HepG2 (cell line): ENCODE results near the gene C2orf78. TPM values are rescaled to one million over a fixed set of nuclear protein-coding genes. Genes with fewer than 3 reads are reported as not detected.
A peak's percentile ranks its signal among the peaks of the same experiment; 100 is the strongest.

Source experiments
- CBX2 ChIP-seq, 2 experiments: fragments of 200-600 bp in 1 of 2; sonication (generic); formaldehyde crosslinking in 1 of 2; IDR thresholded peaks; 2 replicates each; pipeline versions ENCODE4 v1.7.0 to v1.8.1; 2018 to 2022; ENCODE audit warnings: low read depth in 2 of 2, low read length in 1 of 2, mild to moderate bottlenecking in 1 of 2, missing genetic modification reagents in 1 of 2
- EHMT2 ChIP-seq: fragments of 200-600 bp; sonication (generic); IDR thresholded peaks from 2 replicates; pipeline ENCODE4 v1.7.0; 2017; ENCODE audit warnings: antibody characterized with exemption, low read depth, low read length, borderline replicate concordance
- FOXK1 ChIP-seq: sonication (generic); formaldehyde crosslinking; IDR thresholded peaks from 2 replicates; pipeline ENCODE4 v1.4.0; 2020; ENCODE audit warnings: low read depth, missing genetic modification reagents, borderline replicate concordance
- GABPB1 ChIP-seq: IDR thresholded peaks from 2 replicates; pipeline ENCODE4 v1.6.1; 2016; ENCODE audit warnings: mild to moderate bottlenecking, missing genetic modification reagents, moderate library complexity, missing compliant biosample characterization
- HMG20A ChIP-seq: IDR thresholded peaks from 2 replicates; pipeline ENCODE4 v1.6.1; 2016; ENCODE audit warnings: borderline replicate concordance
- HNRNPH1 ChIP-seq: fragments of 200-400 bp; formaldehyde crosslinking; optimal IDR thresholded peaks from 2 replicates; pipeline ENCODE3; 2017; ENCODE audit warnings: mild to moderate bottlenecking, low read depth, low read length
- HNRNPK ChIP-seq: fragments of 200-400 bp; formaldehyde crosslinking; IDR thresholded peaks from 2 replicates; pipeline ENCODE4 v1.6.1; 2018; ENCODE audit warnings: low read length, low read depth, moderate library complexity, mild to moderate bottlenecking; ENCODE audit not compliant: poor library complexity, severe bottlenecking
- MATR3 ChIP-seq: sonication (generic); formaldehyde crosslinking; IDR thresholded peaks from 2 replicates; pipeline ENCODE4 v1.4.0; 2020; ENCODE audit warnings: missing genetic modification reagents
- MBNL3 ChIP-seq: fragments of 250-450 bp; sonication (Bioruptor Pico); conservative IDR thresholded peaks from 2 replicates; pipeline ENCODE4 v1.8.0; 2022; ENCODE audit warnings: mild to moderate bottlenecking, inconsistent platforms
- NBN ChIP-seq: fragments of 450-650 bp; conservative IDR thresholded peaks from 2 replicates; pipeline ENCODE4 v1.6.1; 2017
- NRL ChIP-seq: sonication (generic); formaldehyde crosslinking; IDR thresholded peaks from 2 replicates; pipeline ENCODE4 v1.5.0; 2020; ENCODE audit warnings: missing genetic modification reagents, mild to moderate bottlenecking, moderate library complexity, borderline replicate concordance
- PCBP1 ChIP-seq: fragments of 200-400 bp; formaldehyde crosslinking; IDR thresholded peaks from 2 replicates; pipeline ENCODE4 v1.6.1; 2017; ENCODE audit warnings: mild to moderate bottlenecking, low read depth, low read length, borderline replicate concordance
- SALL1 ChIP-seq: sonication (generic); formaldehyde crosslinking; IDR thresholded peaks from 2 replicates; pipeline ENCODE4 v1.8.0; 2022; ENCODE audit warnings: mild to moderate bottlenecking, missing genetic modification reagents
- SCMH1 ChIP-seq: sonication (generic); formaldehyde crosslinking; IDR thresholded peaks from 2 replicates; pipeline ENCODE4 v1.9.0; 2021; ENCODE audit warnings: missing genetic modification reagents, mild to moderate bottlenecking, borderline replicate concordance
- TSC22D2 ChIP-seq: sonication (generic); formaldehyde crosslinking; IDR thresholded peaks from 2 replicates; pipeline ENCODE4 v1.5.1; 2020; ENCODE audit warnings: missing genetic modification reagents, mild to moderate bottlenecking, borderline replicate concordance
- ZNF350 ChIP-seq: sonication (generic); formaldehyde crosslinking; IDR thresholded peaks from 2 replicates; pipeline ENCODE4 v1.4.0; 2020; ENCODE audit warnings: mild to moderate bottlenecking, low read depth, missing genetic modification reagents, borderline replicate concordance
- ZNF543 ChIP-seq: sonication (generic); formaldehyde crosslinking; IDR thresholded peaks from 2 replicates; pipeline ENCODE4 v1.4.0; 2020; ENCODE audit warnings: mild to moderate bottlenecking, missing genetic modification reagents
- ZNF550 ChIP-seq: sonication (generic); formaldehyde crosslinking; IDR thresholded peaks from 2 replicates; pipeline ENCODE4 v1.4.0; 2020; ENCODE audit warnings: mild to moderate bottlenecking, missing genetic modification reagents, borderline replicate concordance
- ZNF569 ChIP-seq: sonication (generic); formaldehyde crosslinking; IDR thresholded peaks from 2 replicates; pipeline ENCODE4 v1.5.0; 2020; ENCODE audit warnings: mild to moderate bottlenecking, missing genetic modification reagents, moderate library complexity, borderline replicate concordance
- ZSCAN20 ChIP-seq: sonication (generic); formaldehyde crosslinking; IDR thresholded peaks from 2 replicates; pipeline ENCODE4 v1.4.0; 2020; ENCODE audit warnings: missing genetic modification reagents, mild to moderate bottlenecking, borderline replicate concordance
- polyA plus RNA-seq, 8 experiments: library from polyadenylated mRNA; depleted of rRNA in 3 of 8; stranded (reverse) in 7 of 8; unstranded in 1 of 8; fragments of >200 nt; fragmentation: Illumina TruSeq in 4 of 8; extraction: Trizol in 4 of 8; gene quantifications; 2 replicates each; pipeline versions ENCODE4 v1.2.1 to v1.2.3, GENCODE V29; 2011 to 2016; ENCODE audit warnings: low read depth in 4 of 8, missing spikeins in 1 of 8, mixed read lengths in 1 of 8; ENCODE audit not compliant: insufficient read depth in 1 of 8
- total RNA-seq, 5 experiments: library from RNA; depleted of rRNA; stranded (reverse); fragments of >200 nt; fragmentation: Illumina TruSeq; extraction: Trizol; gene quantifications; 2 replicates each; pipeline ENCODE4 v1.2.3, GENCODE V29; 2016; ENCODE audit warnings: low read depth in 1 of 5
- TF ChIP-seq, protein P1 (sequence below): IDR thresholded peaks from 2 replicates; pipeline ENCODE4 v1.6.1; 2018; ENCODE audit warnings: missing genetic modification reagents
- TF ChIP-seq, protein P2 (sequence below): sonication (generic); formaldehyde crosslinking; IDR thresholded peaks from 2 replicates; pipeline ENCODE4 v1.4.0; 2020; ENCODE audit warnings: mild to moderate bottlenecking, missing genetic modification reagents
- TF ChIP-seq, protein P3 (sequence below): sonication (generic); formaldehyde crosslinking; IDR thresholded peaks from 2 replicates; pipeline ENCODE4 v1.4.0; 2020; ENCODE audit warnings: missing genetic modification reagents, low read depth, mild to moderate bottlenecking, borderline replicate concordance
- TF ChIP-seq, protein P4 (sequence below): fragments of 450-650 bp; IDR thresholded peaks from 2 replicates; pipeline ENCODE4 v1.6.1; 2016
- TF ChIP-seq, protein P5 (sequence below): sonication (generic); formaldehyde crosslinking; IDR thresholded peaks from 2 replicates; pipeline ENCODE4 v1.8.0; 2022; ENCODE audit warnings: missing genetic modification reagents, low read depth, mild to moderate bottlenecking, borderline replicate concordance

Gene C2orf78
- total and polyA plus RNA-seq, 2 of the 13 experiments (the other 11 are each of a cell fraction or from before 2014, with no cell fraction given), result not detected

DNA sequence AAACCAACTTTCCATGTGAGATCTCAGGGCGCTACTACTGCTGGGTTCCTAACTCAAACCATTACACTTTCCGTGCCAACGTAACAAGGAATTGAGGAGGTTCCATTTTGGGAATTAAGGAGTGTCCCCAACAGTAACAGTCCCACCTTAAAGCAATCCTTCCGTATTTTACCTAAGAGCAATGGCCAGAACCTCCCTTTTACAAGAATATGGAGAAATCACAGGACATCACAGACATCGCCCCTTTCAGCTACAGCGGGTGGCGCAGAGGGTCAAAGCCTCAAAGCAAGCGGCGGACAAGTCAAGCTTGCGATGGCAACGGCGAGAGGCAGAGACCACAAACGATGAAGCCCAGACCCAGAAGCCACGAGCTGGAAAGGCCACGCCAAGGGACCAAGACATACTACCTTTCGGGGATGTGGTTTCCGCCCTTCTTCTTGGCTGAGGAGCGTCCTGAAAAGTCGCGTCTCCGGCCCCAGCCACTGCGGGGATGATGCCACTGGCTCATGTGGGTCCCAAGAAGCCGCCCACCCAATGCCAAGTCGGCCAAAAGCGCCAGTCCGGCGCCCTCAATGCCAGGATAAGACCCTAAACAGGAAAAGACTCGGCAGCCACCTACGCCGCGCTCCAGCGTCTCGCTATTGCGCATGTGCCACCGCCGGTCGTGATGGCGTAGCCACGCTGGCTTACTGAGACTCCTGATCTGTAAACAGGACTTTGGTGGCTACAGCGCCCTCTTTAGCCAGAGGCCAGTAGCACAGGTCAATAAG lies 4.3 kb upstream of the C2orf78 start, which contains the start of gene DUSP11 (continued):
- TF ChIP-seq PCBP1 (no peak), TSC22D2 (CRISPR knock-in tag) (no peak), ZNF350 (CRISPR knock-in tag) (peak; percentile 95), HNRNPK (no peak), EHMT2 (no peak), FOXK1 (peak; percentile 99), ZNF569 (CRISPR knock-in tag) (no peak), SALL1 (CRISPR knock-in tag) (peak; percentile 95), HNRNPH1 (peak; percentile 49), ZNF550 (CRISPR knock-in tag) (no peak), ZSCAN20 (CRISPR knock-in tag) (no peak), MBNL3 (CRISPR knock-in tag) (no peak), GABPB1 (CRISPR knock-in tag) (peak; percentile 76), ZNF543 (CRISPR knock-in tag) (peak; percentile 57; the same call in 1 of the 2 replicates), CBX2 (IDR thresholded peaks at IDR 0.05; ENCODE audit: low read depth, low read length) (no peak), CBX2 (CRISPR knock-in tag; IDR thresholded peaks at IDR 0.05; ENCODE audit: low read depth) (no peak), MATR3 (CRISPR knock-in tag) (no peak), NBN (no peak), SCMH1 (CRISPR knock-in tag) (no peak), HMG20A (CRISPR knock-in tag) (no peak; the same call in 1 of the 2 replicates), NRL (CRISPR knock-in tag) (peak; percentile 87; the same call in 1 of the 2 replicates)
- TF ChIP-seq, protein P1, sequence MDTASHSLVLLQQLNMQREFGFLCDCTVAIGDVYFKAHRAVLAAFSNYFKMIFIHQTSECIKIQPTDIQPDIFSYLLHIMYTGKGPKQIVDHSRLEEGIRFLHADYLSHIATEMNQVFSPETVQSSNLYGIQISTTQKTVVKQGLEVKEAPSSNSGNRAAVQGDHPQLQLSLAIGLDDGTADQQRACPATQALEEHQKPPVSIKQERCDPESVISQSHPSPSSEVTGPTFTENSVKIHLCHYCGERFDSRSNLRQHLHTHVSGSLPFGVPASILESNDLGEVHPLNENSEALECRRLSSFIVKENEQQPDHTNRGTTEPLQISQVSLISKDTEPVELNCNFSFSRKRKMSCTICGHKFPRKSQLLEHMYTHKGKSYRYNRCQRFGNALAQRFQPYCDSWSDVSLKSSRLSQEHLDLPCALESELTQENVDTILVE (CRISPR knock-in tag), result no peak
- TF ChIP-seq, protein P2, sequence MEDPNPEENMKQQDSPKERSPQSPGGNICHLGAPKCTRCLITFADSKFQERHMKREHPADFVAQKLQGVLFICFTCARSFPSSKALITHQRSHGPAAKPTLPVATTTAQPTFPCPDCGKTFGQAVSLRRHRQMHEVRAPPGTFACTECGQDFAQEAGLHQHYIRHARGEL, result no peak
- TF ChIP-seq, protein P3, sequence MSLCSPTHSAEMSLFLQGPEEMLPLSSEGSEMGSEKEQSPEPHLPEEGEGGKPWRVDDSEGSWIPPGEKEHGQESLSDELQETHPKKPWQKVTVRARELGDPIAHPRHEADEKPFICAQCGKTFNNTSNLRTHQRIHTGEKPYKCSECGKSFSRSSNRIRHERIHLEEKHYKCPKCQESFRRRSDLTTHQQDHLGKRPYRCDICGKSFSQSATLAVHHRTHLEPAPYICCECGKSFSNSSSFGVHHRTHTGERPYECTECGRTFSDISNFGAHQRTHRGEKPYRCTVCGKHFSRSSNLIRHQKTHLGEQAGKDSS (CRISPR knock-in tag), result peak; percentile 76; the same call in 1 of the 2 replicates
- TF ChIP-seq, protein P4, sequence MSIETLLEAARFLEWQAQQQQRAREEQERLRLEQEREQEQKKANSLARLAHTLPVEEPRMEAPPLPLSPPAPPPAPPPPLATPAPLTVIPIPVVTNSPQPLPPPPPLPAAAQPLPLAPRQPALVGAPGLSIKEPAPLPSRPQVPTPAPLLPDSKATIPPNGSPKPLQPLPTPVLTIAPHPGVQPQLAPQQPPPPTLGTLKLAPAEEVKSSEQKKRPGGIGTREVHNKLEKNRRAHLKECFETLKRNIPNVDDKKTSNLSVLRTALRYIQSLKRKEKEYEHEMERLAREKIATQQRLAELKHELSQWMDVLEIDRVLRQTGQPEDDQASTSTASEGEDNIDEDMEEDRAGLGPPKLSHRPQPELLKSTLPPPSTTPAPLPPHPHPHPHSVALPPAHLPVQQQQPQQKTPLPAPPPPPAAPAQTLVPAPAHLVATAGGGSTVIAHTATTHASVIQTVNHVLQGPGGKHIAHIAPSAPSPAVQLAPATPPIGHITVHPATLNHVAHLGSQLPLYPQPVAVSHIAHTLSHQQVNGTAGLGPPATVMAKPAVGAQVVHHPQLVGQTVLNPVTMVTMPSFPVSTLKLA, result peak; percentile 84
- TF ChIP-seq, protein P5, sequence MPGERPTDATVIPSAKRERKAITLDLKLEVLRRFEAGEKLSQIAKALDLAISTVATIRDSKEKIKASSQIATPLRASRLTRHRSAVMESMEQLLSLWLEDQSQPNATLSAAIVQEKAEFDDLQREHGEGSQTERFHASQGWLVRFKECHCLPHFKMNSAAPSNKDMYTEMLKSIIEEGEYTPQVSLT, result no peak
